ELF-1 (cell line): ENCODE results near the gene NTN3.
"Not testable (repeated sequence)": the region's sequence is repeated elsewhere in the genome, so short reads cannot be mapped to it uniquely, and the experiment has no call there.

Experiments
- DNase-seq: peaks from one replicate; pipeline ENCODE4 v3.0.0-alpha.2; 2016; ENCODE audit warnings: low read depth, low spot score

Gene NTN3

GRCh38 chr16:2441143-2441804 lies 29.8 kb upstream of the NTN3 start:
- DNase-seq = not testable (repeated sequence)

GRCh38 chr16:2443555-2443954 lies 27.5 kb upstream of the NTN3 start:
- no peak for DNase-seq

DNA sequence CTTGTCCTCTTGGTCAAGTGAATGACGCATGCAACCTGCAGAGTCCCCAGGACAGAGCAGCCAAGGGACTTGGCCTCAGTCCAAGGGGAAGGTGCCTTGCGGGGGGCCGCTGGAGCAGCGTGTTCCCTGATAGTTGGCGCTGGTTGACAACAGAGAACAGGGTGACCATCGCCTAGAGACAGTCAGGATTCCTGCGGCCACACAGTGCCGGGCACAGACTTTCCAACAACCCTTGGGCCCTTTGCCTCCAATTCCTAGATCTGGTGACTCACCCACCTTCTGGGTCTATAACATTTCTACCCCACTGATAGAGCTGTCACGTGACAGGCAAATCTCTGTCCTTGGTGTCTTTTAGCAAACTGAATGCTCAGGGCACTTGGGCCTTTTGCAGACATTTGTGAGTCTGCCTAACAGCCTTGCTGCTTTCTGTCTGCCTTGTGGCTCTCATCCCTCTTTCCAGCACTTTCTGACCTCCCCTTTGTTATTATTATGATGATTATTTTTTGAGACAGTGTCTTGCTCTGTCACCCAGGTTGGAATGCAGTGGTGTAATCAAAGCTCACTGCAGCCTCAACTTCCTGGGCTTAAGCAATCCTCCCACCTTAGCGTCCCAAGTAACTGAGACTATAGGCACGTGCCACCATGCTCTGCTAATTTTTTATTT lies 23.0 kb upstream of the NTN3 start:
- DNase-seq = no peak

DNA sequence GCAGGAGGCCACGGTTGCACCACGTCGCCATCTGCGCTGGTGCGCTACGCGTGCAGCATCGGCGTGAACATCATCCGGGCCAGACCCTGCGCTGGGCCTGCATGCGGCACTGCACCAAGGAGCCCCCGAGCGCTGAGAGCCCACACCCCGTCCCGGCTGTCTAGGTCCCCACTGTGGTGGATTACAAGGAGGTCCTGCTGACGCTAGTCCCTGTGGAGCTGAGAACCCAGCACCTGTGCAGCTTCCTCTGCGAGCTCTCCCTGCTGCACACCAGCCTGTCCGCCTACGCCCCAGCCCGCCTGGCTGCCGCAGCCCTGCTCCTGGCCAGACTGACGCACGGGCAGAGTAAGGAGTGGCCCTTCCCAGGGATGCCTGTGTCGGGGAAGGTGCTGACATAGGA lies 22.0 kb upstream of the NTN3 start:
- no peak for DNase-seq

- no peak for DNase-seq
Measured at GRCh38 chr16:2450535-2450934, 20.6 kb upstream of the NTN3 start.

GRCh38 chr16:2450975-2451381 lies 20.1 kb upstream of the NTN3 start:
- DNase-seq = no peak

DNA sequence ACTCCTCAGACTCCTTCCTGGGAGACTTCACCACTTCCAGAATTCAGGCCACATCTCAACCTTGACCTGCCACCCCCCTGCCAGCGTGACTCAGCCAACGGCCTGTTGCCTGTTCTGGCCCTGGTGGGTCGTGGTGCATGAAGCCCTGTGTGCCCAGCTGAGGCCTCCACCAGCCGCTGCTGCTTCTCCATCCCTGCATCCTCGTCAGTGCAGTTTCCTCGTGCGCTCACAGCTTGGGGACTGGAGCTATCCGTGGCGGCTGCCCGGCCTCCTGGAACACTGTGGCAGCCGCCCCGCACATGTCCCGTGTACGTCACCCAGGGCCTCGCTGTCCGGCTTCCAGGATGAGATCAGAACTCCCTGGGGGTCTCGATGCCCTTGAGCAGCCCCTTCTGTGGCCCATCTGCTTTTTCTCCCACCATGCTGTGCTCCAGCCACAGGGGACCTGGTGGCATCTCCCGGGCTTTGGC lies 19.2 kb upstream of the NTN3 start:
- DNase-seq = no peak

- no peak for DNase-seq
Measured at GRCh38 chr16:2452650-2453049, 18.4 kb upstream of the NTN3 start.

- DNase-seq = no peak
Measured at GRCh38 chr16:2455081-2455845, 15.8 kb upstream of the NTN3 start.

DNA sequence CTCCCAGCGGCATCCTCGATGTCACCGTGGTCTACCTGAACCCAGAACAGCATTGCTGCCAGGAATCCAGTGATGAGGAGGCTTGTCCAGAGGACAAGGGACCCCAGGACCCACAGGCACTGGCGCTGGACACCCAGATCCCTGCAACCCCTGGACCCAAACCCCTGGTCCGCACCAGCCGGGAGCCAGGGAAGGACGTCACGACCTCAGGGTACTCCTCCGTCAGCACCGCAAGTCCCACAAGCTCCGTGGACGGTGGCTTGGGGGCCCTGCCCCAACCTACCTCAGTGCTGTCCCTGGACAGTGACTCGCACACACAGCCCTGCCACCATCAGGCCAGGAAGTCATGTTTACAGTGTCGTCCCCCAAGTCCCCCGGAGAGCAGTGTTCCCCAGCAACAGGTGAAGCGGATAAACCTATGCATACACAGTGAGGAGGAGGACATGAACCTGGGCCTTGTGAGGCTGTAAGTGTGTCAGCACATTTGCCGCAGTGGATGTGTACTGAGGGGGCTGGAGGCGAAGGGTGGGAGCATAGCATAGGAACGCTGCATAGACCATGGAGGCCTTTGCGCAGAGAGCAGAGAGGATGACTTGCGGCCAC lies 14.4 kb upstream of the NTN3 start:
- no peak for DNase-seq

DNA sequence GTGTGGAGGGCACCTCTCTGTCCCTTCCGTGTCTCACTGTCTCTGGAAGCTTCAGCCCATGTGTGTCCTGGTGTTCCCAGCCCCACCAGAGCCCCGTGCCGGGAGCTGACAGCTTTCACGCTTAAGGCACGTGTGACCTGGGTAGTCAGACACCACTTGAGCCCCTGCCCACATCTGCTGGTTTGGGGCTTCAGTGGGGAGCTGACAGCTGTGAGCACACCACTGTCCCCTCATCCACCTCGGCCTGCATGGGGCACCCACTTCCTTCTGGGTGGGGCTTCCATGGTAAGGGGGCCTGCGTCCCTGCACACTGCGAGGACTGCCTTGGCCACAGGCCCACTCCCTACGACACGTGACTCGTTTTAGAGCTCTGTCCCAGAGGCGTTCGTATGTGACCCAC lies 13.8 kb upstream of the NTN3 start:
- no peak for DNase-seq

DNA sequence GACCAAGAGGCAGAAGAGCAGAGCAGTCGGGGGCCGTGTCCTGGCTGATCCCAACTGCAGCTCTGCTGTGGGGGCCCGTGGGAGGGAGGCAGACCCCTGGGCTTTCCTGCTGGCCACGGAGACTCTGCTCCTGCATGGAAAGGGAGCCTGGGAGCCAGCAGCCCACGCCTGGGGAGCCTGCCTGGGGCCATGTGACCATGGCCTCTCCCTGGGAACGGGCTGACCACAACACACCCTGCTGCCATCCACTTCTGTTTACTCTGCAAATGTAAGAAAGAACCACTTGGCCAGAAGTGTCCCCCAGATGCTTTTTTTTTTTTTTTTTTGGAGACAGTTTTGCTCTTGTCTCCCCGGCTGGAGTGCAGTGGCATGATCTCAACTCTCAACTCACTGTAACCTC lies 13.2 kb upstream of the NTN3 start:
- no peak for DNase-seq

DNA sequence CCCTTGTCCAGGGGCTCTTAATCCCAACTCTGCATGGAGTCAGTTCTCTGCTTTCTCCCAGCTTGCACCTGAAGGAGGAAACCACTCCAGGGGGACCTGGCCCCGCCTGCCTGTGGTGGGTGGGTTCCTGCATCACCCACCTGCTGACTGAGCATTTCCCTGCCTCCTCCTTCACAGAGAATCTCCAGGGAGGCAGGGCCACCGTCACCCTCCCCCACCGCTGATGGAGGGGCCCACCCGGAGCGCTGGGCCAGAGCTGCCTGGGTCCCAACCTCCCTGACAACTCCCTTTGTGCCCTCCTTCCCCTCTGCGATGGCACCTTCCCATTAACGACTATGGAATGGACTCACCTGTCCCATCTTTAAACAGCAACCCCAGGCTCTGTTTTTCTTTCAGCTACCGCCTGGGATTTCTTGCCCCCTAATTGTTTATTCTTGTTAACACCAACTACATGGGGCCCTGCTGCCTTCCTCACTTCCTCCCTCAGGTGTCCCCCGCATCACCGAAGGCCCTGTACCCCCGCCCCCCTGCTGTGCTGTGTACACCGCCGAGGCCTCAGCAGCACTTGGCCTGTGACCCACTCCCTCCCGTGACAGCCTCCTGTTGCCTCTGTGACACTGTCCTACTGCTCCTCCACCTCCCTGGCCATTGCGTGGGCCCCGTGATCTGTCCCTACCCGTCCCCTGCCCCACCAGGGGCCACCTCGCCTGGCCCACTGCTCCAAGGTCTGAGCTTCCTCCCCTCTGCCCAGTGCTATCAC lies 12.0 kb upstream of the NTN3 start:
- peak; percentile 24 for DNase-seq

DNA sequence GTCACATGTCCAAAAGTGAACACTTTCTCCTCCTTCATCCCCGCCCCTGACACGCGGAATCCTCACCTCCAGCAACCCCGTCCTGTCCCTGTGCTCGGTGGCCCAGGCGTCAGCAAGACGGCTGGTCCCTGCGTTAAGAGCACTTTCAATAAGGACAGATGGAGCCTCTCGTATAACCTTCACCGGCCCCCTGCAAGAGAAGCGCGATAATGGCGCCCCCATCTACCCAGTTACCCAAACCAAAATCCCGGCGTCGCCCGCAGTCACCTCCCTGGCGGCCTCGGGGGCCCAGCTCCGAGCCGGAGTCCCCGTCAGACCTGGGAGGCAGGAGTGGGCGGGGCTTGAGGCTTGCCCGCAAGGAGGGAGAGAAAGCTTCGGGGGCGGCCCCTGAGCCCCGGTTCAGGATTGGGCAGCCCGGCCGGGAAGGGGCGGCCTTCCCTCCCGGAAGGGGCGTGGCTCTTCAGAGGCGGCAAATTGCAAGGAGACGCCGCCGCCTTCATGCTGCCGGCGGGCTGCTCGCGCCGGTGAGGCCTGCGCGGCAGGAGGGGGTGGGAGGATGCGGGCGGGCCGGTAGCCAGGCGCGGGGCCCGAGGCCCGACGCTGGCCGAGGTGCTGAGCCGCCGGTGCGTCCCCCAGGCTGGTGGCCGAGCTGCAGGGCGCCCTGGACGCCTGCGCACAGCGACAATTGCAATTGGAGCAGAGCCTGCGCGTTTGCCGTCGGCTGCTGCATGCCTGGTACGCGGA lies 11.3 kb upstream of the NTN3 start, which contains the start of gene TEDC2:
Gene TEDC2 (plus strand): TSS at position 463 of the 744 bp plus-strand sequence. CDS start 36 bp downstream, at position 499.
- peak; percentile 99 for DNase-seq

- DNase-seq = no peak
Measured at GRCh38 chr16:2460391-2460713, 10.7 kb upstream of the NTN3 start.

GRCh38 chr16:2460916-2461315 lies 10.2 kb upstream of the NTN3 start:
- DNase-seq = no peak

GRCh38 chr16:2462031-2462866 lies 8.8 kb upstream of the NTN3 start:
- DNase-seq = no peak

DNA sequence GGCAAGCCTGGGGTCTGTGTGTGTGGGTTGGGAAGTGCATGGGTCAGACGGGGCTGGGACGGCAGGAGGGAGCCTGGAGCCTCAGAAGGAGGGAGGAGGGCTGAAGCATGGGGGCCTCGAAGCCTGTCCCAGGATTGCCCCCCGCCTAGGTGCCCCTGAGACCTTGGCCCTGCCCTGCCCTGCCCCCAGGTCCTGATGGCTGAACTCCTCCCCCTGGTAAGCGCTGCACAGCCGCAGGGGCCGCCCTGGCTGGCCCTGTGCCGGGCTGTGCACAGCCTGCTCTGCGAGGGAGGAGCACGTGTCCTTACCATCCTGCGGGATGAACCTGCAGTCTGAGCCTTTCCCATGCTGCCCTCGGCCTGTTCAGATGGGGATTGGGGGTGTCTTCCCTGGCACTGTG lies 6.8 kb upstream of the NTN3 start:
- no peak for DNase-seq

DNA sequence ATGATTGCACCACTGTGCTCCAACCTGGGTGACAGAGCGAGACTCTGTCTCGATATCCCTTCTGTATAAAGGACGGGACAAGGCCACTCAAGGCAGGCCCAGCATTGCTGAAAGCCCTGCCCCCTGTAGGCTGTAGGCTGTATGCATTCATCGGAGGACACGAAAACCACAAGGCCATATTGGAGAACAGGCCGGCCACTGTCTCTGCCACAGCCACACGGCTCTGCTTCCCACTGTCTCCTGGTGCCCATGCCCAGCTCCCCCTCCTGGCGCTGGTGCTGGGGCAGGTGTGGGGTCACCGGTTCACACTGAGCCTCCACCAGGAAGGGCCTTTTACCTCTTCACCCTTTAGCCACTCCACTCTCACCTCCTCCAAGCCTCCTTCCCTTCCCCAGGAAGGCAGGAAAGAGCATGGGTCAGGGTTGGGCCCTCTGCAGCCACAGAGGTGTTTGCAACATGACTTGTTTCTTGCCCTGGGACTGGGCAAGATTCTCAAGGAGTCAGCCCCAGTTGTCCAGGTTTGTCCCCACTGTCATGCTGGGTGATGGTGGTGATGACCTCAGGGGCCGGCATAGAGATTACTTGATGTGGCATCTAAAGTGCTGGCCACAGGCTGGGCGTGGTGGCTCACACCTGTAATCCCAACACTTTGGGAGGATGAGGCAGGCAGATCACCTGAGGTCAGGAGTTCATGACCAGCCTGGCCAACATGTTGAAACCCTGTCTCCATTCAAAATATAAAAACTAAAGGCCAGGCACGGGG lies 5.3 kb upstream of the NTN3 start:
- peak; percentile 46 for DNase-seq
